ENCODE measurements around the gene HSD17B7.

DNA sequence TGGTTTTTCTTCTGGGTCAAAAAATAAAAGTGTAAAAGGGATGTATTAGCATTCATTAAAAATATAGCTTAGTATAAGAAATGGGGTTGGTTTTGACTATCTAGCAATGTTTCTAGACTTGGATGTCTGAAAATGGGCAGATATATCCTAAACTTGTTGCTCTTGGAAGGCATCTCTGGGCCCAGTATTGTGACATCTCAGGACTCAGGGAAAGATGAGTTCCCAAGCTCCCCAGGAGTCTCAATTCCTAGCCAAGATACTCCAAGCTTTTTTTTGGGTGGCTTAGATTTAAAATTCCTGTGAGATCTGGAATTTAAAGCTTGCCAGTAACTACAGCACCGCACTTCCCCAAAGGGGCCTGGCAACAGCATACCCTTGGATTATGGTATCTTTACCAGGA is 11.5 kb upstream of the HSD17B7 start:
- TF ChIP-seq YY1 (IDR thresholded peaks at IDR 0.05; ENCODE audit: insufficient read depth, insufficient read length) (no peak), ZNF274 (IDR thresholded peaks at IDR 0.05; ENCODE audit: low read depth, low read length) (no peak)

Data from NT2/D1 (cell line).